ENCODE data around the gene HSFY2.
"Not testable (repeated sequence)": the region's sequence is repeated elsewhere in the genome, so short reads cannot be mapped to it uniquely, and the experiment has no call there.

The HSFY2 gene, protein sequence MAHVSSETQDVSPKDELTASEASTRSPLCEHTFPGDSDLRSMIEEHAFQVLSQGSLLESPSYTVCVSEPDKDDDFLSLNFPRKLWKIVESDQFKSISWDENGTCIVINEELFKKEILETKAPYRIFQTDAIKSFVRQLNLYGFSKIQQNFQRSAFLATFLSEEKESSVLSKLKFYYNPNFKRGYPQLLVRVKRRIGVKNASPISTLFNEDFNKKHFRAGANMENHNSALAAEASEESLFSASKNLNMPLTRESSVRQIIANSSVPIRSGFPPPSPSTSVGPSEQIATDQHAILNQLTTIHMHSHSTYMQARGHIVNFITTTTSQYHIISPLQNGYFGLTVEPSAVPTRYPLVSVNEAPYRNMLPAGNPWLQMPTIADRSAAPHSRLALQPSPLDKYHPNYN

DNA sequence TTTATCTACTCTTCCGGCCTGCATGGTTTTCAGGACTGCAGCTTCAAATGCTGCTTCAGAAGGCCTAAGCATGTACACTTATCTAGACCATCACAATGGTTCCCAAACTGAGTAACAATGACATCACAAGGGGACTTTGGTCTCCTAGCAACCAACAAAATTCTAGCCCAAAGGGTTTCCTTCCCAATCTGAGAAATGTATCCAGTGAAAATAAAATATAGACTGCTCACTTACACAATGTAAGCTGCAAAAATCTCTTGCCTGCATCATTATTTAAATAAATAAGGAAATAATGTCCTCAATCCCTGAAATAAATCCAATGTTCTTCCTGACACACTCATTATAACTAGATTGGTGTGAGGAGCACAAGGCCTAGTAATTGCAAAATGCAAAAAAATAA, at the start of gene HSFY2:
HSFY2 (minus strand) TSS at position 101 of the 400 bp plus-strand sequence. CDS start 117 bp downstream, outside the sequence.
- DNase-seq, result not testable (repeated sequence)

GRCh38 chrY:18815751-18816150, 42.2 kb upstream of the HSFY2 start:
- DNase-seq, result not testable (repeated sequence)

DNA sequence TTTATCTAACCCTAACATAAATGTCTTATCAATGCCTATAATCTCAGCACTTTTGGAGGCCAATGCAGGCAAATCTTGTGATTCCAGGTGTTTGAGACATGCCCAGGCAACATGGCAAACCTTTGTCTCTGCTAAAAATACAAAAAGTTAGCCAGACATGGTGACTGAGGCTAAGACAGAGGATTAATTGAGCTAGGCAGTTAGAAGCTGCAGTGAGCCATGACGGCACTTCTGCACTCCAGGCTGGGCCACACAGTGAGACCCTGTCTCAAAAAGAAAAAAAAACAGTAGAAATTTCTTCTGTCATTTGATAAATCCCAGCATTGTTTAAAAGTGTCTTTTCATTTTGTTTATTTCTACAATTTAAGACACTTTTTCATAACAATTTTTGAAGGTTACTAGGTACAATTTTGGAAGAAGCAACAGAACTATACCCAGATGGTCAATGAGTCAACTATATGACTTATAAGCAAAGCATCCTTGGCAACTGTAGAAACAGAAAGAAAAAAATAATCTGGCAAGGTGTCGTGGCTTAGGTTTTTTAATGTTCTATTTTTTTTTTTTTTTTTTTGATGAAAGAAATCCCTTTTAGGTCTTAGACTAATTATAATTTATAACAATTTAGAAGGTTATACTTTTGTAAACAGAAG, 15.3 kb upstream of the HSFY2 start:
- DNase-seq, result not testable (repeated sequence)

- DNase-seq, result not testable (repeated sequence)
Measured at GRCh38 chrY:18754077-18754476, 19.5 kb downstream of the HSFY2 start.

DNA sequence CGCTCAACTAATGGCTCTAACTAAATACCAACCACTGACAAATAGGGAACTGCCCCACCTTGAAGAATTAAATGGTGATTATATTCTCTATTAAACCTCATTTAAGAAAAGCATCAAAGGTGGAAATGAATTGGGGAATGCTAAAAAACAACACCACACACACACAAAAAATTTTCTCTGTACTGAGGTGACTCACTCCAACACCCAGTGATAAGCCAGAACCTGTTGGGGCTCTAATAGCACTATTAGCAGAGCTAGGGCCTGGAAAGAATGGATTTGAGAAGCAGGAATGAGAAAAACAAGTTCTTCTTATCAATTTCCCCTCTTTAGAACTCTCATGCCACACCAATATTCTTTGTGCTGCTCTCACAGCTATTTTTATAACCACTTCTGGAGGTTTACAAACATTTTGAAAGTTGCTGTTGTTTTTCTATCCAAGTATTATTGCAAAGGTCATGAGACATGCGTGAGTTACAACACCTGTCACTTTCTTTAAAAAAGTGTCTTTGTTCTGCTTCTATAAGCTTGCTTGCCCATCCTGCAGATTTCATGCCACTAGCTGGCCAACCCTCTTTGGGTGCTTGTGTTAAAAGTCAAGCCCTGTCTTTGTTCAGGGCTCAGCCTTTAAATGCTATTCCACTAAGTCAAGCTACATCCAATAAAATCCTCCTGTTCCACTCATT, 20.3 kb downstream of the HSFY2 start:
- not testable (repeated sequence) for DNase-seq

- not testable (repeated sequence) for DNase-seq
Measured at GRCh38 chrY:18723714-18724113, 49.8 kb downstream of the HSFY2 start.
